Endothelial cell of umbilical vein (primary cell): ENCODE results near the gene ALS2.

Experiments
- EZH2 ChIP-seq: IDR thresholded peaks from 2 replicates; pipeline ENCODE4 v1.6.1; 2012; ENCODE audit warnings: borderline replicate concordance, low read depth, mild to moderate bottlenecking, moderate library complexity, low read length, inconsistent platforms; ENCODE audit not compliant: severe bottlenecking
- POLR2A ChIP-seq: IDR thresholded peaks from 2 replicates; pipeline ENCODE4 v1.6.1; 2012; ENCODE audit warnings: low read depth, mild to moderate bottlenecking, control low read depth, low read length
- POLR2AphosphoS5 ChIP-seq: IDR thresholded peaks from 2 replicates; pipeline ENCODE4 v1.6.1; 2012; ENCODE audit warnings: low read depth, mild to moderate bottlenecking, control low read depth, low read length, moderate library complexity; ENCODE audit not compliant: insufficient read depth
- TF ChIP-seq, protein P1 (sequence below), 2 donors: IDR thresholded peaks; 1 replicate in 1 of 2; 2 replicates in 1 of 2; pipeline ENCODE4 v1.5.1; 2011; ENCODE audit warnings: low read length in 2 of 2, mild to moderate bottlenecking in 2 of 2, moderate library complexity in 2 of 2, control low read depth in 1 of 2, inconsistent platforms in 1 of 2, low read depth in 1 of 2; ENCODE audit not compliant: insufficient read depth in 1 of 2; ENCODE audit errors: extremely low read depth in 1 of 2
- TF ChIP-seq, protein P2 (sequence below): IDR thresholded peaks from 2 replicates; pipeline ENCODE4 v1.6.1; 2011; ENCODE audit not compliant: insufficient read depth, insufficient read length

DNA sequence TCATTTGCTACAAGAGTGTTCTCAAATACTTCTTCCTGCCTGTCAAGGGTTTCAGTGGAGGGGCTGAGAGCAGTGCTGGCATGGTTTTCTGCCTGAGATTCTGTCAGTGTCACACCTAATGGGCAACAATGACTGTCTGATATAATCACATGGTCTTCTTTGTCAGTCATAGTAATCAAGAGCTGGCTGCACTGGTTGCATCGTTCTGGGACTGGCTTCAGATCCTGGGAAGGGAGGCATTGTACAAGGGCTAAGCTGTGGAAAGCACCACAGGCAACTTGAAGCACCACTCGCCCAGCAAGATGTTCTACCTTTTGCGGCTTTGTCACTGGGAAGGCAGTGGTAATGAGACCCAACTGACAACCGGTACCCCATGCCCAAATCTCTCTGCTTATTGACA lies 19.6 kb downstream of the ALS2 start:
- TF ChIP-seq POLR2A, result no peak
- TF ChIP-seq, protein P1, sequence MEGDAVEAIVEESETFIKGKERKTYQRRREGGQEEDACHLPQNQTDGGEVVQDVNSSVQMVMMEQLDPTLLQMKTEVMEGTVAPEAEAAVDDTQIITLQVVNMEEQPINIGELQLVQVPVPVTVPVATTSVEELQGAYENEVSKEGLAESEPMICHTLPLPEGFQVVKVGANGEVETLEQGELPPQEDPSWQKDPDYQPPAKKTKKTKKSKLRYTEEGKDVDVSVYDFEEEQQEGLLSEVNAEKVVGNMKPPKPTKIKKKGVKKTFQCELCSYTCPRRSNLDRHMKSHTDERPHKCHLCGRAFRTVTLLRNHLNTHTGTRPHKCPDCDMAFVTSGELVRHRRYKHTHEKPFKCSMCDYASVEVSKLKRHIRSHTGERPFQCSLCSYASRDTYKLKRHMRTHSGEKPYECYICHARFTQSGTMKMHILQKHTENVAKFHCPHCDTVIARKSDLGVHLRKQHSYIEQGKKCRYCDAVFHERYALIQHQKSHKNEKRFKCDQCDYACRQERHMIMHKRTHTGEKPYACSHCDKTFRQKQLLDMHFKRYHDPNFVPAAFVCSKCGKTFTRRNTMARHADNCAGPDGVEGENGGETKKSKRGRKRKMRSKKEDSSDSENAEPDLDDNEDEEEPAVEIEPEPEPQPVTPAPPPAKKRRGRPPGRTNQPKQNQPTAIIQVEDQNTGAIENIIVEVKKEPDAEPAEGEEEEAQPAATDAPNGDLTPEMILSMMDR (IDR thresholded peaks at IDR 0.05; ENCODE audit: extremely low read depth in 1 of 2, insufficient read depth in 1 of 2, low read depth in 1 of 2, low read length in 2 of 2), result no peak
- TF ChIP-seq EZH2, result no peak
- no peak for TF ChIP-seq POLR2AphosphoS5
- TF ChIP-seq, protein P2, sequence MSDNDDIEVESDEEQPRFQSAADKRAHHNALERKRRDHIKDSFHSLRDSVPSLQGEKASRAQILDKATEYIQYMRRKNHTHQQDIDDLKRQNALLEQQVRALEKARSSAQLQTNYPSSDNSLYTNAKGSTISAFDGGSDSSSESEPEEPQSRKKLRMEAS, result no peak
